Measurements from ENCODE around the gene BCKDHB. TPM values are rescaled to one million over a fixed set of nuclear protein-coding genes. Genes with fewer than 3 reads are reported as not detected.

BCKDHB gene
- total RNA-seq, 2 donors from 2014 or later = 19.0 to 33.0 TPM

GRCh38 chr6:80376411-80376810 is 269.9 kb downstream of the BCKDHB start:
- no peak for TF ChIP-seq POLR2A (IDR thresholded peaks at IDR 0.05)
- no peaks in the 10 kb centered on the region for H3K4me1 ChIP-seq (replicated peaks)
- no peak for DNase-seq (ENCODE audit: low spot score)
- H3K9me3 ChIP-seq = no peaks in the 10 kb centered on the region
- no peak overlapping the region for H3K27ac ChIP-seq
- H3K36me3 ChIP-seq = no peaks in the 10 kb centered on the region
- no peaks in the 10 kb centered on the region for H3K27me3 ChIP-seq (replicated peaks; ENCODE audit: insufficient read depth)
- H3K4me3 ChIP-seq = no peak overlapping the region
- intact Hi-C loops (cut with DNase I) = no loop called here

GRCh38 chr6:80380566-80380965 is 274.1 kb downstream of the BCKDHB start:
- WGBS = 62% methylated on average over 1 of the region's 1 CpG
- Histone ChIP-seq H3K27me3 (replicated peaks; ENCODE audit: insufficient read depth) (no peaks in the 10 kb centered on the region), H3K4me3 (no peak overlapping the region), H3K36me3 (no peaks in the 10 kb centered on the region), H3K4me1 (replicated peaks) (no peaks in the 10 kb centered on the region), H3K9me3 (no peaks in the 10 kb centered on the region), H3K27ac (no peak overlapping the region)
- DNase-seq (ENCODE audit: low spot score) = no peak
- TF ChIP-seq POLR2AphosphoS5 (IDR thresholded peaks at IDR 0.05) (no peak), POLR2A (IDR thresholded peaks at IDR 0.05) (no peak), CTCF (IDR thresholded peaks at IDR 0.05) (no peak)
- intact Hi-C loops (cut with DNase I) = no loop called here

- Histone ChIP-seq H3K27ac (no peak overlapping the region), H3K9me3 (no peaks in the 10 kb centered on the region), H3K36me3 (no peaks in the 10 kb centered on the region), H3K4me3 (no peak overlapping the region), H3K27me3 (replicated peaks; ENCODE audit: insufficient read depth) (no peaks in the 10 kb centered on the region), H3K4me1 (replicated peaks) (no peaks in the 10 kb centered on the region)
- WGBS = 40% methylated on average over 2 of the region's 2 CpGs
- TF ChIP-seq CTCF (IDR thresholded peaks at IDR 0.05) (no peak), POLR2A (IDR thresholded peaks at IDR 0.05) (no peak), POLR2AphosphoS5 (IDR thresholded peaks at IDR 0.05) (no peak)
- no peak for DNase-seq (ENCODE audit: low spot score)
- intact Hi-C loops (cut with DNase I) = no loop called here
Observed at GRCh38 chr6:80382811-80383210, 276.3 kb downstream of the BCKDHB start.

- H3K27me3 ChIP-seq (replicated peaks; ENCODE audit: insufficient read depth) = no peaks in the 10 kb centered on the region
- no peak overlapping the region for H3K4me3 ChIP-seq
- intact Hi-C loops (cut with DNase I) = no loop called here
- no peaks in the 10 kb centered on the region for H3K36me3 ChIP-seq
- no peak overlapping the region for H3K27ac ChIP-seq
- DNase-seq (ENCODE audit: low spot score) = no peak
- TF ChIP-seq POLR2A (IDR thresholded peaks at IDR 0.05) (no peak), POLR2AphosphoS5 (IDR thresholded peaks at IDR 0.05) (no peak), CTCF (IDR thresholded peaks at IDR 0.05) (no peak)
- H3K4me1 ChIP-seq (replicated peaks) = no peaks in the 10 kb centered on the region
- no peaks in the 10 kb centered on the region for H3K9me3 ChIP-seq
- 92% methylated on average over 3 of the region's 3 CpGs for WGBS
Observed at GRCh38 chr6:80388507-80388906, 282.0 kb downstream of the BCKDHB start.

Other genes starting within 250 kb of the BCKDHB start
- gene ELOVL4, start 159.1 kb upstream of the BCKDHB start, total RNA-seq = 1 to 10 TPM; 5.8 TPM
- 10 to 100 TPM in 1 of 2 donors, 1 to 10 TPM in 1; 4.3 to 16.4 TPM for gene TTK, start 102.0 kb upstream of the BCKDHB start, total RNA-seq

Data from prostate gland (tissue), 2 donors.